HG03103 (cell line): ENCODE measurements around the gene COL4A2.

ENCODE experiments used
- ATAC-seq: cut with Tn5 transposase; IDR thresholded peaks from one replicate; pipeline ENCODE4 v1.9.1; 2021; ENCODE audit warnings: low read depth; ENCODE audit not compliant: unreplicated experiment

The COL4A2 gene

DNA sequence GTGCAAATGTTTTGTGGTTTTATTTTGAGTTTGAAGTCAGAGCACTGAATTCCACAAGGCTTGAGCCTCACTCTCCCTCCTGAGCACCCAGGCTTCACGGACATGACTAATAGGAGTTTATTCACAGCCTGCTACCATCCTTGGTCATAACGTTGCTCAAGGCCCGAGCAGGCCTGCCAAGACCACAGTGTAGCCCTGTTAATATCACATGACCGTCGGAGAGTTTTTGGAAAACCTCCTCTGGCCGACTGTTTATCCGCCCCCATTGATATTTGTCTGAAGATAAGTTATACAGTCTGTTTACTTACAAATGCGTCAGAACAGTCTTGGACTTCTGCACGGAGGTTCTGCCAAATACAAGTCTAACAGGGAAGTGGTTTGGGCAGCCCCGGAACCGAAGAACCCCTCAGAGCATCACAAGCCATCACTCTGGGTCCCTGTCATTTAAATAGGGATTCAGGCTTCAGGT is 89.9 kb downstream of the COL4A2 start:
- no peak for ATAC-seq

GRCh38 chr13:110397436-110398115 is 90.5 kb downstream of the COL4A2 start:
- no peak for ATAC-seq

DNA sequence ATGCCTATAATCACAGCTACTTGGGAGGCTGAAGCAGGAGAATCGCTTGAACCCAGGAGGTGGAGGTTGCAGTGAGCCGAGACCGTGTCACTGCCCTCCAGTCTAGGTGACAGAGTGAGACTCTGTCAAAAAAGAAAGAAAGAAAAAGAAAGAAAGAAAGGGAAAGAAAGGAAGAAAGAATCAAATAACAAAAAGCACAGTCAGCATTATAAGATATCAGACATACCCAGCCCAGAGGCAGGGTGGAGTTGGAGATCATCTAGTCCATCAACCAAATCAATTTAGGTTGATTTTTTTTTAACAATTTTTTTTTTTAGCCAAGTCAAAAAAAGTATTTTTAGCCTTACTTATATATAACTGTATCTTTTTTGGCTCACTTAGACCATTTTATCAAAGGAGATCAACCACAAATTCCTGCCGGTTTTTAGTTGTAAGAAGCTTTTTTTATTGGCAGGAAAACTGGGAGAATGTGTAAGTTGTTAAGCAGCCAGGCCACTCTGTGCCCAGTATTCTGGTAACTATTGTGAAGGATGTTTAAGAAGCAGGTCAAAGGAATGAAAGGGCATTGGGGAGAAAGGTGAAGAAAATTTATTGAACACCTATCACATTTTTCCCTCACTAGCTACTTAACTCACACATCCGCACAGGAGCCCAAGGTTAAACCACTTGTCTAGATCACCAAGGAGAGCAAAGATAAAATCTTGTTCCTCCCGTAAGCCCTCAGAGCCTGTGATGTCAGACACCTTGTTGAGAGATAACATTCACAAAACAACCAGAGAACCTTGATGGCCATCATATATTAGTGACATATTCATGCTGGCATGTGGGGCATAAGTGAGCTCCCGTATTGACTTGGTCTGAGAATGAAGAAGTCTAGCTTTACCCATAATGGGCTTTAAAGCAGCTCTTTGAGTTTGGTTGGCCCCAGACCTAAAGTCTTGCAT is 91.8 kb downstream of the COL4A2 start:
- ATAC-seq: no peak

GRCh38 chr13:110399801-110400200 is 92.7 kb downstream of the COL4A2 start:
- no peak for ATAC-seq

GRCh38 chr13:110400786-110401533 is 93.9 kb downstream of the COL4A2 start:
- no peak for ATAC-seq

DNA sequence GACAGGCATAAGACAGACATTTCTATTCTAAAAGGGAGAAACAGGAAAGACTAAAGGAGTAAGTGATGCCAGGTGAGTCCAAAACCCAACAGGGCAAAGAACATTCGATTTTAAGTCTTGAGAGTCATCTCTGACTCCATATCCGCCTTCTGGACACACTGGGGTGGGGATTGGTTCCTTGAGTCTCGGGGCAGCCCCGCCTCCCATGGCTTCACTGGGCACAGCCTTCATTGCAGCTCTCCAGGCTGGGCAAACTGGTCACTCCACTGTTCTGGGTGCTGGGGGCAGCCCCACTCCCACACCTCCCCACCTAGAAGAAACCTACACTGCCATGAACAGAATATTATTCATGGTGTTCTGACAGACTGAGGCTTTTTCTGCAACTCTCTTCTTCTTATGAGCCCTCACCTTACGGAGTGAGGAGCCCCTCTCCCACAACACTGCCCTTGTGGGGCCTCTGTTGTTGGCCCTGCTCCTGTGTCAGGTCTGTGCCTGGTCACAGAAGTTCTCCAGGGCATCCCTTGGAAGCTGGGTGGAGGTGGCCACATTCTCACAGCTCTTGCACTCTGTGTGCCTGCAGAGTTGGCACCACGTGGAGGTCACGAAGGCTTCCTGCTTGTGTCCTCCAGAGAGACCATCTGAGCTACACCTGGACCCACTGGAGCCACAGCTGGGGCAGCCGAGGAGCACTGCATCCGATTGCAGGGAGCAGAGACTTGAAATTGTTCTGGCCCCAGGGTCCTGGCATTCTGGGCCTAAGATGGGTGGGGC is 95.4 kb downstream of the COL4A2 start:
- no peak for ATAC-seq

DNA sequence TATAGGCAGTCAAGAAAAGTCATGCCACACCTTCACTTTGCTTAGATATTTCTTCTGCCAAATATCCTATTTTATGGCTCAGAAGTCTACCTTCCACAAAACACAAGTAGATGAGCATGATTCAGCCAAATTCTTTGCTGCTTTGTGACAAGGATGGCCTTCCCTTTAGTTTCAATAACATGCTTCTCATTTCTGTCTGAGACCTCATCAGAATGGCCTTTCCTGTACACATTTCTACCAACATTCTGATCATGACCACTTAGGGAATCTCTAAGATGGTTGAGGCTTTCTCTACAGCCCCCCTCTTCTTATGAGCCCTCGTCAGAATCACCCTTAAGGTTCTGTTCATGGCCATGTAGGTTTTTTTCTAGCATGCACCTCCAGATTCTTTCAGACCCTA is 96.2 kb downstream of the COL4A2 start:
- ATAC-seq: no peak

DNA sequence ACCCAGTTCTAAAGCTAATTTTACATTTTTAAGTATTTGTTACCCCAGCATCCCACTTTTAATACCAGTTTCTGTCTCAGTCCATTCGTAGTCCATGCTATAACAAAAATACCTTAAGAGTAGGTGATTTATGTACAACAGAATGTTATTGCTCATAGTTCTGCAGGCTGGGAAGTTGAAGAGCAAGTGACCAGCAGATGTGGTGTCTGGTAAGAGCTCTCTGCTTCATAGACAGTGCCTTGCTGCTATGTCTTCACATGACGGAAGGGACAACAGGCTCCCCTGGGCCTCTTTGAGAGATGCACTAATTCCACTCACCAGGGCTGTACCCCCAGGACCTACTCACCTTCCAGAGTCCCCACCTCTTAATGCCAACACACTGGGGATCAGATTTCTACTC is 96.6 kb downstream of the COL4A2 start:
- no peak for ATAC-seq

- ATAC-seq: no peak
Observed at GRCh38 chr13:110404321-110404720, 97.2 kb downstream of the COL4A2 start.

DNA sequence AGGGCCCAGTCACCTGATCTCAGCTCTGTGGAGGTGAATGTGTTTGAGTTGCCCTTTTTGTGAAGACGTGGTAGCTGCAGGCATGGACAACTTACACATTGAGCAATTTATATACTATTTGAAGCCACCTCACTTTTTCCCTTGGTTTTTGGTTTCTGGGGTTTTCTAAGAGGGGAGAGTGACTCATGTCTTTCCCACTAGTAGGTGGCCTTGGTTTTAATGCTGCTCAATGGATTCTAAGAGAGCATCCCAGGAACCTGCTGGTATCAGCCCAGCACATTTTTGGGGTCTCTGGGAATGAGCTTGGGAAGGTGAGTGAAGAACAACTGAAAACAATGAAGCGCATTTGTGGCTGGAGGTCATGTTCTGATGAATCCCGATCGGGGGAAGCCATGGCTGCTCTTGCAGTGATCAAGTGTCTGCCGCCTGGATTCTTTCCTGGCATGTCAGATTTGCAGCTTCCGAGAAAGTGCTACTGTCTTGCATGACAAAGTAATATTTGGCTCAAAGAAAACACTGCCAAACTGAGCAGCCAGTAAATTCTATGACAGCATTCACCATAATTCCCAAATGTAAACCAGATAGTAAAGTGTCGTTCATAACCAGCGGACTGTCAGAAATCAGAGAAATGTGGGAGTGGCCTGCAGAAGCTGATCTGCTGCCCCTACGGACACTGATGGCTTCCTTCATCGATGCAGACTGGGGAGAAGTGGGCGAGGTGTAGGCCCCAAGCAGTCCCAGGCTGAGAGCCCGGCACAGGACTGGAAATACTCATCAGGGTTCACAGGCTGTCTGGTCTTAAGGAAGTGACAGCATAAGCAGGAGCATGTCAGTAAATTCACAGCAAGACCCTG is 98.7 kb downstream of the COL4A2 start:
- no peak for ATAC-seq

DNA sequence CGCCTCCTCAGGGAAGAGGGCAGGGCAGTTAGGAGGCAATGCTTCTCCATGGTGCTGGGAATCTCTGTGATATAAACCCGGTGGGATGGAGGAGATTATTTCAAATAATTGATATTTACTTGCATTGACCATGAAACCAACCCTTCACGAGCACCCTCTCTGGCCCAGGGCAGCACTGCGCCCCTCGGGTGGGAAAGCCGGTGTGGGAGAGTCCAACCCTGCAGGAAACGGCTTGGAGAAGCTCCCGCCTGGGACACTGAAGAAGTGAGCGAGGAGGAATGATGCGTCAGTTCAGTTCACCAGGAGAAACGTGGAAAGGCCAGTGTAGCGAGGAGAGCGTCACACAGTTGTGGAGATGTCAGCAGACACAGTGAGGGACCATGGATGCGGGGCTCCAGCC is 99.9 kb downstream of the COL4A2 start:
- no peak for ATAC-seq

DNA sequence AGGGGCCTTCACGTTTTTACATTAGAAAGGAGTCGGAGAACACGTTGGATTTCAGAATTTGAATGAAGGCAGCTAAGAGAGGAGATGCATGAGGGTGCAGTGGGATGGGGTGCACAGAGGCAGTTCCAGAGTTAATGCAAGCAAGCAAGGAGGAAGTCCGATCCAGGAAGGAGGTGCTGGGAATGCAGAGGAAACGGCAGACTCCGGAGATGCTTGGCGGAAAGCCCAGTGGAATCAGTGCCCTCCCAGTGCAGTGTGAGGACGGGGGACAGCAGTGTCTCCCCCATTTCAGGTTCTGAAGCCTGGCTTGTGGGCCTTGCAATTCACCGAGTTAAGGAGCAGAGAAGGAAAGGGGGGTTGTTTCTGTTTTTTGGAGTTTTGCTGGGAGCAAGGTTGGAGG is 100.4 kb downstream of the COL4A2 start:
- ATAC-seq: no peak

DNA sequence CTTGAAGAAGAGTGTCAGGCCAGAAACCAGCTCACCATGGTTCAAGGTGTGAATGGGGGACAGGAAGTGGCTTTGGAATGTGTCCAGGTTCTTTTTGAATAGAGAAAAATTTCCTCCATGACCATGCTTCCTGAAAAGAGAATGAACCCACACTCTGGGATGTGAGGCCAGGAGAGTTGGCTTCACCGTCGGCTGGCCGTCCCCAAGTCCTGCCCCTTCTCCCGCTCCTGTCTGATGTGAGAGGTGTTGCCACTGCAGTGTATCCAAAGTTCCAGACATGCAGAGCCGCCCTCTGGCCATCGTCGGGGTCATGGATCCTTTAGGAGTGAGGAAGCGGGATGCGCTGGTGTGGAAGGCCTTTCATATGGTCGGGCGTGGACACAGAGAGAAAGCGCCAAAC is 101.2 kb downstream of the COL4A2 start:
- no peak for ATAC-seq

DNA sequence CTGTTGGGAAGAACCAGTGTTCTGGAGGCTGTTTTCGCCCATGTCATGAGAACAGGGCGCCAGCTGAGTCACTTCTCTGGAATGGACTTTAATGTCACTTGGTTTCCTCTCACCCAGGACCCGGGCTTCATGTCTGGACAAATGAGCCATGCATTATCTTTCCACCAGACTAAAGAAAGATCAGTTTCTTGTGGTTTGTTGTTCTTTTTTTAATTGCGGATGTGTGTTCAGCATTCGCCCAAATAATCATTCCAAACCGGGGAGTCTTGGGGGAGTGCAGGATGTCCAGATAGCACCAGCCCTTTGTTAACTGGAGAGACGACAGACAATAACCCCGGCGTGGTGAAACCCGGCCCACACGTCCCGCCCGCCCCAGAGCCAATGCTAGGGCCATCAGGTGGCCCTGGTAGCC is 102.5 kb downstream of the COL4A2 start:
- ATAC-seq: no peak

DNA sequence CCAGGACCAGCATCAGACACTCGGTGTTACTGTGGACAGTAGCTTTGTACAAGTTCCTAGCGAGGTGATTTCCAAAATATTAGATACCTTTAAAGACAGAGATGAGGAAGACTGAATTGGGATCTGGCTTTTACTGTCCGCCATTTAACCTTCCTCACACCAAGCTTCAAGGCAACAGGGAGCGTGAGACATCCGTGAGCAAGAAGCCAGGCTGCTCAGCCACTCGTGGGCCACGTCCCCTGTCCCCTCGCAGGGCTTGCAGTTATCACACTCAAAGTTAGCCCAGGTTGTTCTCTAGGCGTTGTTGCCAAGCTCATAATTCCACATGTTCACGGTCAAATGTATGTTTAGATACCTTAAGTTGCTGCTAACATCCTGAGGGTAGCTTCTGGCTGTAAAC is 102.9 kb downstream of the COL4A2 start:
- ATAC-seq: no peak

DNA sequence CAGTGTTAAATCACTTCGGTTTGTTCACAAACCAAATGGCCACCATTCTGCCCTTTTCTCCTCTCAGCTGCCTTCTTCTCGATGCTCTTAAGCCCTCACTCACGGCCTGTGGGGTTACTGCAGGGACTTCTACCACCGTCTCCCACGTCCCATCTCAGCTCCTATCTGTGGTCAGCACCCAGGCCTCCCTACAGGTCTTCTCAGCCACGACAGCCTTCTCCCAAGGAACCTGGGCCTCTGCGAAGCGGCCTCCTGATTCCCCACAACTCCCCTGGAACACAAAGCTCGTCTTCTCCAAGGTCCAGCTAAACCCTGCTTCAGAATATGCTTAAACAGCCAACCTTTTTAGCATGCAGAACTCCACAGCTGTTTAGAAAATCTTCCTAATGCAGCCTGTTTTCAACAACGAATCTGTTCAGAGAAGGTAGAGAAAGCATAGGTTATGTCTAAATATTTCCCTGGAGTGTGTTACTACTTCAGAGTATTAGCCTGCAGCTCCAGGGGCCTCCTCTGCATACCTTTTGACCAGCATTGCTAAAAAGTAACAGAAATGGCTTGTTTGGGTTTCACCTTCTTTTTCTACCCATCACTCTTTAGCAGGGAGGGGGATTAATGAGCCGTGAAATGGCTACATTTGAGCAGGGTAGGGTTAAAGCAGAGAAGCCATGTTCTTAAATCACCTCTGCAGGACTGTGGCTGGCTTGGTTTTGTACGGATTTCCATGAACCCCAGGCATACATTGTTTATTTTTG is 104.0 kb downstream of the COL4A2 start:
- ATAC-seq: no peak

DNA sequence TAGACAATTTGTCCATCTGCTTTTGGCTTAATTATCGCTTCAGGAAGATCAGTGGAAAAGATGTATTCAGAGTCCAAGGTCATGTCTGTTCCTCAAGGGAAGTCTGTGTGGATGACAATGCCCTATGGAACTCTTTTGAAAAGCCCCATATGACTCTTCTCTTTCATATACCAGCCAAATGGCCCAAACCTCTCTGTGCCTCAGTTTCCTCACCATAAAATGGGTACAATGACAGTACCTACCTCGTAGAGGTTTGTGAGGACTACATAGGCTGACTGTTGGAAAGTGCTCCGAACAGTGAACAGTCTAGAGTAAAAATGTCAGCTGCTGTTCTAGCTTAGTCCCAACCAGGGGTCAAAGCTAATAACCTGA is 104.6 kb downstream of the COL4A2 start:
- no peak for ATAC-seq

DNA sequence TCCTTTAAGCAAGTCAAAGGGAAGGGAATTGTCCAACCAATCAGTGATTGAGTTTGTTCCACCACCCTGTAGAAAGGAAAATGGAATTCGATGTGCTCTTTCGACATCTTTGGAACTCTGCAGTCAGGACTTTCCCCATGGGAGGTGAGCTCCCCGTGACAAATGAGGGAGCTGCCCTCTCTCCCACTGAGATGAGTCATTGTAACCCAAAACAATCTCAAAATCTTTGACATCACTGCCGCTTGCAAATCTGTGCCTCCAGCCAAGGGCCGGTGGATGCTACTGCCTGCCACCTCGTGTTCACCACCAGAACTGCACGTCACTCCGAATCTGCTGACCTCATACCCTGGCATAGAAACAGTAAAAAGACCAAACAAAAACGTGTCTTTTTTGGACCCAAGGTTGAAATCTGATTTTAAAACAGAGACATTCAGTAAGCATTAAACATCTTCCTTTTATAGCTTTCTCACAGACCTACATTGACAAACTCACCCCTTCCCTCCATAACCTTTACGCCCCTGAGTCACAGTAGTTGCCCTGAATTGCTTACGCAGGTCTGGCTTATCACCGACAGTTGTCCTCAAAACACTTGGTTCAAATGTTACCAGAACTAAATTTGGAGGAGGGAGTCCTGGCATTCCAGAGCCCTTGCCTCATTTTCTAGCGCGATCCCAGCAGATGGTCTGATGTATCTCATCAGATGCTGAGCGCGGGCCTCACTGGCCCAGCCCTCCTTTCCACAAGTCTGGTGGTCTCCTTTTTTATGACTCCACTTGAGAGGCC is 105.2 kb downstream of the COL4A2 start:
- peak; percentile 91 for ATAC-seq
